PC-3 (cell line): Measurements from ENCODE around the gene CSNK1D. TPM values are rescaled to one million over a fixed set of nuclear protein-coding genes. Genes with fewer than 3 reads are reported as not detected.
A peak's percentile ranks its signal among the peaks of the same experiment; 100 is the strongest.

Source experiments
- ATAC-seq: fragments of 200-7000 bp; cut with Tn5 transposase; 2 replicates; pipeline ENCODE4 v1.9.1; 2020; ENCODE audit warnings: mild to moderate bottlenecking, moderate library complexity
- BruUV-seq: library from RNA; stranded (reverse); fragments of 400-500 nt; replicated peaks from 2 replicates; lab custom pipeline; 2021; lab: Mats Ljungman, UMichigan
- CTCF ChIA-PET: fragments of 300-600 bp; sonication (Branson Sonifier 250); formaldehyde crosslinking; loops from one replicate; lab custom pipeline; 2022; ENCODE audit warnings: antibody characterized with exemption; lab: Charles Lee
- POLR2A ChIA-PET: fragments of 300-600 bp; sonication (Branson Sonifier 250); formaldehyde crosslinking; loops from one replicate; lab custom pipeline; 2022; ENCODE audit warnings: antibody characterized with exemption; ENCODE audit not compliant: unreplicated experiment; lab: Charles Lee
- DNase-seq: peaks from one replicate; pipeline ENCODE4 v3.0.0-alpha.2; 2015
- H2AFZ ChIP-seq: fragments of 300-600 bp; sonication (generic); 2 replicates; pipeline ENCODE4 v1.6.0; 2016; ENCODE audit warnings: antibody characterized with exemption, low read length
- H3F3A ChIP-seq: fragments of 300-600 bp; sonication (generic); one replicate; pipeline ENCODE4 v1.6.0; 2017; ENCODE audit warnings: antibody characterized with exemption, low read length, control low read depth, mild to moderate bottlenecking; ENCODE audit not compliant: unreplicated experiment
- H3K27ac ChIP-seq: fragments of 300-600 bp; sonication (generic); 2 replicates; pipeline ENCODE4 v1.5.1; 2016; ENCODE audit warnings: mild to moderate bottlenecking, low read length
- H3K27me3 ChIP-seq: fragments of 300-600 bp; sonication (generic); 2 replicates; pipeline ENCODE4 v1.6.1; 2016; ENCODE audit warnings: low read length, mixed read lengths
- H3K36me3 ChIP-seq: fragments of 300-600 bp; sonication (generic); 2 replicates; pipeline ENCODE4 v1.6.1; 2016; ENCODE audit warnings: low read depth, mixed run types, low read length, mixed read lengths
- H3K4me1 ChIP-seq: fragments of 300-600 bp; sonication (generic); 2 replicates; pipeline ENCODE4 v1.5.1; 2016; ENCODE audit warnings: low read length; ENCODE audit not compliant: insufficient read depth
- H3K4me2 ChIP-seq: fragments of 300-600 bp; sonication (generic); 2 replicates; pipeline ENCODE4 v1.6.0; 2016; ENCODE audit warnings: low read length
- H3K4me3 ChIP-seq: fragments of 300-600 bp; sonication (generic); 2 replicates; pipeline ENCODE4 v1.5.1; 2016; ENCODE audit warnings: mild to moderate bottlenecking, low read length, mixed read lengths
- H3K79me2 ChIP-seq: fragments of 300-600 bp; sonication (generic); 2 replicates; pipeline ENCODE4 v1.6.1; 2017; ENCODE audit warnings: low read length, mixed read lengths
- H3K9ac ChIP-seq: fragments of 300-600 bp; sonication (generic); 2 replicates; pipeline ENCODE4 v1.6.0; 2016; ENCODE audit warnings: mild to moderate bottlenecking, low read length
- H3K9me2 ChIP-seq: fragments of 300-600 bp; sonication (generic); replicated peaks from 2 replicates; pipeline ENCODE4 v1.6.1; 2016; ENCODE audit warnings: mixed run types, low read length, mixed read lengths
- H3K9me3 ChIP-seq: fragments of 300-600 bp; sonication (generic); 2 replicates; pipeline ENCODE4 v1.6.1; 2016; ENCODE audit warnings: low read length, mixed read lengths
- H4K20me1 ChIP-seq: fragments of 300-600 bp; sonication (generic); 2 replicates; pipeline ENCODE4 v1.6.1; 2016; ENCODE audit warnings: low read length, mixed read lengths
- CTCF ChIP-seq: fragments of 300-600 bp; sonication (generic); conservative IDR thresholded peaks from 2 replicates; pipeline ENCODE4 v1.5.1; 2017; ENCODE audit warnings: antibody characterized with exemption, low read depth, mild to moderate bottlenecking, low read length
- EZH2 ChIP-seq: fragments of 300-600 bp; sonication (generic); IDR thresholded peaks from one replicate; pipeline ENCODE4 v1.6.1; 2017; ENCODE audit warnings: antibody characterized with exemption, mild to moderate bottlenecking, low read length; ENCODE audit not compliant: unreplicated experiment
- EZH2phosphoT487 ChIP-seq: fragments of 300-600 bp; sonication (generic); IDR thresholded peaks from 2 replicates; pipeline ENCODE4 v1.6.1; 2018; ENCODE audit warnings: mild to moderate bottlenecking, antibody characterized with exemption, low read length, borderline replicate concordance
- intact Hi-C: fragments of 100-400 bp; cut with micrococcal nuclease; formaldehyde crosslinking; loops from 2 replicates; pipeline ENCODE4 v1.9.0; 2023
- total RNA-seq: library from RNA; depleted of rRNA; stranded (reverse); fragments of >200 nt; gene quantifications from 2 replicates; pipeline ENCODE4 v1.2.3, GENCODE V29; 2014

The CSNK1D gene
- total RNA-seq, 1 experiment from 2014 or later, result 58.6 TPM

GRCh38 chr17:82234211-82235055 is 39.1 kb downstream of the CSNK1D start:
- H3K79me2 ChIP-seq, result peaks cover 98% of the 10 kb centered on the region
- peaks cover 35% of the 10 kb centered on the region for H3K36me3 ChIP-seq
- H3K9me2 ChIP-seq, result no peaks in the 10 kb centered on the region
- peaks cover 8% of the 10 kb centered on the region for H3F3A ChIP-seq
- BruUV-seq, result no TSS peak
- CTCF ChIA-PET, result no interaction called here
- intact Hi-C loops, result no loop called here
- no peaks in the 10 kb centered on the region for H3K27me3 ChIP-seq
- peaks cover 61% of the 10 kb centered on the region for H3K4me1 ChIP-seq
- no peak for ATAC-seq
- H3K9me3 ChIP-seq, result no peaks in the 10 kb centered on the region
- H3K27ac ChIP-seq, result peak overlapping the region; percentile 24; the same call in 1 of the 2 replicates
- H4K20me1 ChIP-seq, result peaks cover 76% of the 10 kb centered on the region
- H3K4me2 ChIP-seq, result peak overlapping the region; percentile 40; the same call in 1 of the 2 replicates
- no peak for TF ChIP-seq EZH2
- no peak for TF ChIP-seq EZH2phosphoT487
- TF ChIP-seq CTCF, result no peak
- DNase-seq, result no peak
- H3K4me3 ChIP-seq, result no peak overlapping the region
- H2AFZ ChIP-seq, result no peak overlapping the region
- POLR2A ChIA-PET, result interaction anchor here (0.9 kb wide), 1 partner anchor 39 kb away, joined by 3 read pairs; the partner anchor contains the start of gene CSNK1D
- no peak overlapping the region for H3K9ac ChIP-seq

GRCh38 chr17:82232876-82233785 is 40.4 kb downstream of the CSNK1D start:
- DNase-seq (no peak), ATAC-seq (no peak)
- Histone ChIP-seq H4K20me1 (peaks cover 69% of the 10 kb centered on the region), H3K9me3 (no peaks in the 10 kb centered on the region), H3K36me3 (peaks cover 32% of the 10 kb centered on the region), H3K9me2 (no peaks in the 10 kb centered on the region), H3K27me3 (no peaks in the 10 kb centered on the region), H3K4me3 (no peak overlapping the region), H3K4me1 (peaks cover 57% of the 10 kb centered on the region), H2AFZ (no peak overlapping the region), H3K9ac (no peak overlapping the region), H3K4me2 (peak overlapping the region; percentile 19; the same call in 1 of the 2 replicates), H3F3A (no peaks in the 10 kb centered on the region), H3K27ac (no peak overlapping the region), H3K79me2 (peaks cover 98% of the 10 kb centered on the region)
- CTCF ChIA-PET, result interaction anchor here (0.6 kb wide), 1 partner anchor 181 kb away, joined by 3 read pairs; no protein-coding TSS in a partner anchor
- no TSS peak for BruUV-seq
- no peak for TF ChIP-seq EZH2
- no peak for TF ChIP-seq EZH2phosphoT487
- TF ChIP-seq CTCF, result no peak
- intact Hi-C loops, result no loop called here
- POLR2A ChIA-PET, result no interaction called here
